Measurements from ENCODE around the gene RSPRY1. TPM values are rescaled to one million over a fixed set of nuclear protein-coding genes. Genes with fewer than 3 reads are reported as not detected.

Gene RSPRY1
- polyA plus RNA-seq, 1 of the 3 experiments (the other 2 are of a cell fraction): 16.6 TPM

DNA sequence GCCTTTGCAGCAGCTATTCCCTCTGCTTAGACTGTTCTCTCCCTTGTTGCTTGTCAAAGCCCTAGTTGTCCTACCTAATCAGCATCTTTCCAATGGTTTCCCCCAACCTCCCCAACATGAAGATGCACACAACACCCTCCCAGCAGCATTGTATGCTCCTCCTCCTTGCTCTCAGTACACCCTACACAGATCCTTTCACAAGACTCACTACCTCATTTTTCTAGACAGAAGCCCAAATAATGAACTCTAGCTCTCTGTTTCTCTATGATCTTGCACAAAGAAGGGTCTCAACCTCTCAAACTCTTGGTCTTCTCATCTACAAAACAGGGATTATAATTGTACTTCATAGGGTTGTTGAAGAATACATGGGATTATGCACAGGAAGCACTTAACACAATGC lies 19.7 kb upstream of the RSPRY1 start:
- CTCF ChIA-PET: interaction anchor here (2.1 kb wide), 1 partner anchor 82 kb away, joined by 10 read pairs; no protein-coding TSS in a partner anchor
- Histone ChIP-seq H3K36me3 (replicated peaks in 1 of 2; ENCODE audit: control insufficient read depth in 1 of 2, insufficient read depth in 2 of 2, low read length in 1 of 2) (peaks cover 56 to 70% of the 10 kb centered on the region in 2 experiments), H3K79me2 (ENCODE audit: insufficient read depth) (0 out of 2 replicates have a peak, but pooled peaks cover 4% of the 10 kb centered on the region)

More for the DNA sequence above, 19.7 kb upstream of the RSPRY1 start:
- H2AFZ ChIP-seq (ENCODE audit: low read depth): no peak overlapping the region
- H3F3A ChIP-seq (replicated peaks; ENCODE audit: insufficient read depth): peaks cover 18% of the 10 kb centered on the region
- TF ChIP-seq RAD21 (IDR thresholded peaks at IDR 0.05; ENCODE audit: low read length) (no peak), FOSL2 (IDR thresholded peaks at IDR 0.05; ENCODE audit: borderline replicate concordance, low read depth) (no peak), EZH2phosphoT487 (IDR thresholded peaks at IDR 0.05; ENCODE audit: borderline replicate concordance, low read depth) (no peak), ELF1 (IDR thresholded peaks at IDR 0.05) (no peak), SIN3A (IDR thresholded peaks at IDR 0.05; ENCODE audit: borderline replicate concordance, low read depth, low read length) (no peak)
- TF ChIP-seq, protein P1, sequence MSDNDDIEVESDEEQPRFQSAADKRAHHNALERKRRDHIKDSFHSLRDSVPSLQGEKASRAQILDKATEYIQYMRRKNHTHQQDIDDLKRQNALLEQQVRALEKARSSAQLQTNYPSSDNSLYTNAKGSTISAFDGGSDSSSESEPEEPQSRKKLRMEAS (IDR thresholded peaks at IDR 0.05; ENCODE audit: low read depth): no peak
- TF ChIP-seq, protein P2, sequence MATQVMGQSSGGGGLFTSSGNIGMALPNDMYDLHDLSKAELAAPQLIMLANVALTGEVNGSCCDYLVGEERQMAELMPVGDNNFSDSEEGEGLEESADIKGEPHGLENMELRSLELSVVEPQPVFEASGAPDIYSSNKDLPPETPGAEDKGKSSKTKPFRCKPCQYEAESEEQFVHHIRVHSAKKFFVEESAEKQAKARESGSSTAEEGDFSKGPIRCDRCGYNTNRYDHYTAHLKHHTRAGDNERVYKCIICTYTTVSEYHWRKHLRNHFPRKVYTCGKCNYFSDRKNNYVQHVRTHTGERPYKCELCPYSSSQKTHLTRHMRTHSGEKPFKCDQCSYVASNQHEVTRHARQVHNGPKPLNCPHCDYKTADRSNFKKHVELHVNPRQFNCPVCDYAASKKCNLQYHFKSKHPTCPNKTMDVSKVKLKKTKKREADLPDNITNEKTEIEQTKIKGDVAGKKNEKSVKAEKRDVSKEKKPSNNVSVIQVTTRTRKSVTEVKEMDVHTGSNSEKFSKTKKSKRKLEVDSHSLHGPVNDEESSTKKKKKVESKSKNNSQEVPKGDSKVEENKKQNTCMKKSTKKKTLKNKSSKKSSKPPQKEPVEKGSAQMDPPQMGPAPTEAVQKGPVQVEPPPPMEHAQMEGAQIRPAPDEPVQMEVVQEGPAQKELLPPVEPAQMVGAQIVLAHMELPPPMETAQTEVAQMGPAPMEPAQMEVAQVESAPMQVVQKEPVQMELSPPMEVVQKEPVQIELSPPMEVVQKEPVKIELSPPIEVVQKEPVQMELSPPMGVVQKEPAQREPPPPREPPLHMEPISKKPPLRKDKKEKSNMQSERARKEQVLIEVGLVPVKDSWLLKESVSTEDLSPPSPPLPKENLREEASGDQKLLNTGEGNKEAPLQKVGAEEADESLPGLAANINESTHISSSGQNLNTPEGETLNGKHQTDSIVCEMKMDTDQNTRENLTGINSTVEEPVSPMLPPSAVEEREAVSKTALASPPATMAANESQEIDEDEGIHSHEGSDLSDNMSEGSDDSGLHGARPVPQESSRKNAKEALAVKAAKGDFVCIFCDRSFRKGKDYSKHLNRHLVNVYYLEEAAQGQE (IDR thresholded peaks at IDR 0.05; ENCODE audit: low read depth, low read length): no peak
- TF ChIP-seq, protein P3, sequence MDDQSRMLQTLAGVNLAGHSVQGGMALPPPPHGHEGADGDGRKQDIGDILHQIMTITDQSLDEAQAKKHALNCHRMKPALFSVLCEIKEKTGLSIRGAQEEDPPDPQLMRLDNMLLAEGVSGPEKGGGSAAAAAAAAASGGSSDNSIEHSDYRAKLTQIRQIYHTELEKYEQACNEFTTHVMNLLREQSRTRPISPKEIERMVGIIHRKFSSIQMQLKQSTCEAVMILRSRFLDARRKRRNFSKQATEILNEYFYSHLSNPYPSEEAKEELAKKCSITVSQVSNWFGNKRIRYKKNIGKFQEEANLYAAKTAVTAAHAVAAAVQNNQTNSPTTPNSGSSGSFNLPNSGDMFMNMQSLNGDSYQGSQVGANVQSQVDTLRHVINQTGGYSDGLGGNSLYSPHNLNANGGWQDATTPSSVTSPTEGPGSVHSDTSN (IDR thresholded peaks at IDR 0.05): no peak
- TF ChIP-seq, protein P4, sequence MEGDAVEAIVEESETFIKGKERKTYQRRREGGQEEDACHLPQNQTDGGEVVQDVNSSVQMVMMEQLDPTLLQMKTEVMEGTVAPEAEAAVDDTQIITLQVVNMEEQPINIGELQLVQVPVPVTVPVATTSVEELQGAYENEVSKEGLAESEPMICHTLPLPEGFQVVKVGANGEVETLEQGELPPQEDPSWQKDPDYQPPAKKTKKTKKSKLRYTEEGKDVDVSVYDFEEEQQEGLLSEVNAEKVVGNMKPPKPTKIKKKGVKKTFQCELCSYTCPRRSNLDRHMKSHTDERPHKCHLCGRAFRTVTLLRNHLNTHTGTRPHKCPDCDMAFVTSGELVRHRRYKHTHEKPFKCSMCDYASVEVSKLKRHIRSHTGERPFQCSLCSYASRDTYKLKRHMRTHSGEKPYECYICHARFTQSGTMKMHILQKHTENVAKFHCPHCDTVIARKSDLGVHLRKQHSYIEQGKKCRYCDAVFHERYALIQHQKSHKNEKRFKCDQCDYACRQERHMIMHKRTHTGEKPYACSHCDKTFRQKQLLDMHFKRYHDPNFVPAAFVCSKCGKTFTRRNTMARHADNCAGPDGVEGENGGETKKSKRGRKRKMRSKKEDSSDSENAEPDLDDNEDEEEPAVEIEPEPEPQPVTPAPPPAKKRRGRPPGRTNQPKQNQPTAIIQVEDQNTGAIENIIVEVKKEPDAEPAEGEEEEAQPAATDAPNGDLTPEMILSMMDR (IDR thresholded peaks at IDR 0.05): no peak
- TF ChIP-seq, protein P5, sequence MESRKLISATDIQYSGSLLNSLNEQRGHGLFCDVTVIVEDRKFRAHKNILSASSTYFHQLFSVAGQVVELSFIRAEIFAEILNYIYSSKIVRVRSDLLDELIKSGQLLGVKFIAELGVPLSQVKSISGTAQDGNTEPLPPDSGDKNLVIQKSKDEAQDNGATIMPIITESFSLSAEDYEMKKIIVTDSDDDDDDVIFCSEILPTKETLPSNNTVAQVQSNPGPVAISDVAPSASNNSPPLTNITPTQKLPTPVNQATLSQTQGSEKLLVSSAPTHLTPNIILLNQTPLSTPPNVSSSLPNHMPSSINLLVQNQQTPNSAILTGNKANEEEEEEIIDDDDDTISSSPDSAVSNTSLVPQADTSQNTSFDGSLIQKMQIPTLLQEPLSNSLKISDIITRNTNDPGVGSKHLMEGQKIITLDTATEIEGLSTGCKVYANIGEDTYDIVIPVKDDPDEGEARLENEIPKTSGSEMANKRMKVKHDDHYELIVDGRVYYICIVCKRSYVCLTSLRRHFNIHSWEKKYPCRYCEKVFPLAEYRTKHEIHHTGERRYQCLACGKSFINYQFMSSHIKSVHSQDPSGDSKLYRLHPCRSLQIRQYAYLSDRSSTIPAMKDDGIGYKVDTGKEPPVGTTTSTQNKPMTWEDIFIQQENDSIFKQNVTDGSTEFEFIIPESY (IDR thresholded peaks at IDR 0.05; ENCODE audit: borderline replicate concordance, low read depth): no peak
- no peak overlapping the region for H3K27ac ChIP-seq (ENCODE audit: low read depth in 2 of 2, low read length in 1 of 2)
- DNase-seq: no peak
- no peak overlapping the region for H3K4me2 ChIP-seq
- no peaks in the 10 kb centered on the region for H3K27me3 ChIP-seq (ENCODE audit: insufficient read depth)
- H3K9me2 ChIP-seq: no peaks in the 10 kb centered on the region
- H3K4me3 ChIP-seq (ENCODE audit: low read depth in 2 of 2, low read length in 1 of 2): no peak overlapping the region
- no peaks in the 10 kb centered on the region for H3K9me3 ChIP-seq
- no peak overlapping the region for H3K9ac ChIP-seq
- POLR2A ChIA-PET: no interaction called here
- no peaks in the 10 kb centered on the region for H4K20me1 ChIP-seq (ENCODE audit: insufficient read depth)
- H3K4me1 ChIP-seq (ENCODE audit: control insufficient read depth in 1 of 2, insufficient read depth in 2 of 2, low read depth in 1 of 2, low read length in 1 of 2): peaks cover 0 to 3% of the 10 kb centered on the region in 2 experiments; a peak in 1 of 4 replicates

Data from SK-N-SH (cell line).